GM13977 (cell line): ENCODE measurements around the gene SLC23A2.
"Not testable (repeated sequence)": the region's sequence is repeated elsewhere in the genome, so short reads cannot be mapped to it uniquely, and the experiment has no call there.

Source experiments
- DNase-seq: peaks from one replicate; pipeline ENCODE4 v3.0.0; 2012; ENCODE audit warnings: low spot score
- in situ Hi-C: fragments of 300-500 bp; cut with MboI; formaldehyde crosslinking; loops from one replicate; pipeline ENCODE4 v1.12.0; 2022; ENCODE audit warnings: low sequenced_read_pairs, low pct_unique_long_range_greater_than_20kb, mixed read lengths, inconsistent platforms; ENCODE audit not compliant: unreplicated experiment
- TF ChIP-seq, protein P1 (sequence below): IDR thresholded peaks from 2 replicates; pipeline ENCODE4 v1.5.1; 2012; ENCODE audit warnings: mild to moderate bottlenecking, control low read depth; ENCODE audit not compliant: insufficient read depth; ENCODE audit errors: extremely low read depth, missing control alignments

Gene SLC23A2

DNA sequence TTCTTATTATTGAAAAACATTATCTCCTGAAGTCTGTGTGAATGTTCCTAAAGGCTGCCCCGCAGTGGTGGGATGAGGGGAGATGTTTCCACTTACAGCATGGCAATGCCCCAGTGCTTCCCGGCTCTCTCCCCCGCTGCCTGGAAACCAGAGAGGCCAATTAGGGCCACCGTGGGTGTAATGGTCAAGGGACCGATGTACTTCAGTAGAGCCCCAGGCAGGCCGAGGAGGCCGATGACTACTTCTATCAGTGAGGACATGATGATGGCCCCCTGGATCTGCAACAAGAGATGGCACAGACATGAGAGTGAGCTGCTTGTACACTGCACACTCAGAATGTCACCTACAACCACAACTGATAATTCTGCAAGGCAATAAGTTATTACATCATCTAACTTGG, 117.8 kb downstream of the SLC23A2 start:
- in situ Hi-C loops = no loop called here
- TF ChIP-seq, protein P1, sequence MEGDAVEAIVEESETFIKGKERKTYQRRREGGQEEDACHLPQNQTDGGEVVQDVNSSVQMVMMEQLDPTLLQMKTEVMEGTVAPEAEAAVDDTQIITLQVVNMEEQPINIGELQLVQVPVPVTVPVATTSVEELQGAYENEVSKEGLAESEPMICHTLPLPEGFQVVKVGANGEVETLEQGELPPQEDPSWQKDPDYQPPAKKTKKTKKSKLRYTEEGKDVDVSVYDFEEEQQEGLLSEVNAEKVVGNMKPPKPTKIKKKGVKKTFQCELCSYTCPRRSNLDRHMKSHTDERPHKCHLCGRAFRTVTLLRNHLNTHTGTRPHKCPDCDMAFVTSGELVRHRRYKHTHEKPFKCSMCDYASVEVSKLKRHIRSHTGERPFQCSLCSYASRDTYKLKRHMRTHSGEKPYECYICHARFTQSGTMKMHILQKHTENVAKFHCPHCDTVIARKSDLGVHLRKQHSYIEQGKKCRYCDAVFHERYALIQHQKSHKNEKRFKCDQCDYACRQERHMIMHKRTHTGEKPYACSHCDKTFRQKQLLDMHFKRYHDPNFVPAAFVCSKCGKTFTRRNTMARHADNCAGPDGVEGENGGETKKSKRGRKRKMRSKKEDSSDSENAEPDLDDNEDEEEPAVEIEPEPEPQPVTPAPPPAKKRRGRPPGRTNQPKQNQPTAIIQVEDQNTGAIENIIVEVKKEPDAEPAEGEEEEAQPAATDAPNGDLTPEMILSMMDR = no peak
- DNase-seq = no peak

DNA sequence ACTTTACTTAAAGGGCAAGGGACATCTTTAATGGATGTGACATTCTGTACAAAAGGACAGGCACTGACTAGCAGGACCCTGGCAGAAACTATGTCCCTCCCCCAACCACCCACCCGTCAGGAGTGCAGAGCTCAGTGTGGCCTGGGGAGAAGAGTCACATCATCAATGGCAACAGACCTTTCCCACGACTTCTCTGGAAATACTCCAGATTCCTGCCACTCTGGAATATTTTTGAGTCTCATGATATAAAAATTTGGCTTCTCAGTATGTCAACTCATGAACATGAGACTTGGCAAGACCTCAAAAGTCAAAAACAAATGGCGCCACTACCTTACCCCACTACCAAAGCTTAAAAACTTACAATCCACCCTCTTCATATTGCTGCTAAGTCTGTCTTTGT, 118.3 kb downstream of the SLC23A2 start:
- in situ Hi-C loops = no loop called here
- DNase-seq = no peak
- TF ChIP-seq, protein P1 = no peak

DNA sequence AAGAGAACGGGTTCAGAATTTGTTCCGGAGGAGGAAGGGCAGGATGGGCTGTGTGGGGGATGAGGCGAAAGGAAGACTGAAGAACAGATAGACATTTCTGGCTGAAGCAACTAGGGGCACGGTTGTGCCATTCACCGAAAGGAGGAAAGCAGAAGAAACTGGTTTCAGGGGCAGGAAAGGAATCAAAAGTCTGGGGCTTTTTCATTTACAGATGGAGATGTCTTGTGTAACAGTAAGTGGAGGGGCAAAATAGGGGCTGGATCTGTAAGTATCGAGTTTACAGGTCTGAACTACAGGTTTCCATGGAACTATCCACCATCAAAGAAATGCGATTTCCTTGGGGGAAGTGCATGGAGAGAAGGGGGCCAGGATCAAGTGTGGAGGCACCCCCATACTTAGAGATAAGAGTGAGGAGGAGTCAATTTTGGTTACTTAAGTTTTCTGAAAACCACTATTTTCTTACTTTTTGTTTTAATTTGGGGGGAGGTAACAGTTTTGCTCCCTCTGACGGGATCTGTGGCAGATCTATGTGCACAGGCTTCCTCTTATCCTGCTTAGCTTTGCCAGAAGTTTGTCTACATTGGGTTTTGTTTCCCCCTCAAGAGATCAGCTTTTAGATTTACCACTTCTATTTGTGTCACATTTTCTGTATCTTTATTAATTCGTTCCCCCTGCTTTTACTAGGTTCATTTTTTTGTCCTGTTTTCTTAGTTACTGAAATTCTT, 120.1 kb downstream of the SLC23A2 start:
- no peak for DNase-seq
- TF ChIP-seq, protein P1 = no peak
- in situ Hi-C loops = no loop called here

DNA sequence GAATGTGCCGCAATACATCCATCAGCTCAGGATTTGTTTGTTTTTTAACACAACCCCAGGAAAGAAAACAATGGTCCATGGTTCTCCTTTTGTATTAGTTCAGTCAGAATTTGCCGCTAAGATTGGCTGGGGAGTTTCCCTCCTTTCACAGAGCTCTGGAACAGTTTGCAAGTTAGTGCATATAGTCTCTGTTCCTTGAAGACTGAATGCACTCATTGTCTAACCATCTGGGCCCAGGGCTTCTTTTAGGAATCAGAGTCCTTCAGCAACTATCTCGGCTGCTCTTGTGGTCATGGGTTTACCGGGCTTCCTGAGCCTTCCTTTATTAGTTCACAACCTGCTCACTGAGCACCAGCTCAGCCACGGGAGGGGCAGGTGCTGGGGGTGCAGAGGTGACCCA, 121.3 kb downstream of the SLC23A2 start:
- in situ Hi-C loops = no loop called here
- DNase-seq = no peak
- TF ChIP-seq, protein P1 = no peak

DNA sequence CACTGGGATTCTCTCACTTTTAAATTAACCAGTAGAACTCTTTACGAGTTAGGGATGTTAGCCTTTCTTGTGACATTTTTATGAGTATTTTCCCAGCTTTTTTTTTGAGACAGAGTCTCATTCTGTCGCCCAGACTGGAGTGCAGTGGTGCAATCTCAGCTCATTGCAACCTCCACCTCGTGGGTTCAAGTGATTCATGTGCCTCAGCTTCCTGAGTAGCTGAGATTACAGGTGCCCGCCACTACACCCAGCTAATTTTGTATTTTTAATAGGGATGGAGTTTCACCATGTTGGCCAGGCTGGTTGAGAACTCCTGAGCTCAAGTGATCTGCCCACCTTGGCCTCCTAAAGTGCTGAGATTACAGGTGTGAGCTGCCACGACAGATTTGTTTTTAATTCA, 123.2 kb downstream of the SLC23A2 start:
- DNase-seq, in situ Hi-C loops: not testable (repeated sequence)

DNA sequence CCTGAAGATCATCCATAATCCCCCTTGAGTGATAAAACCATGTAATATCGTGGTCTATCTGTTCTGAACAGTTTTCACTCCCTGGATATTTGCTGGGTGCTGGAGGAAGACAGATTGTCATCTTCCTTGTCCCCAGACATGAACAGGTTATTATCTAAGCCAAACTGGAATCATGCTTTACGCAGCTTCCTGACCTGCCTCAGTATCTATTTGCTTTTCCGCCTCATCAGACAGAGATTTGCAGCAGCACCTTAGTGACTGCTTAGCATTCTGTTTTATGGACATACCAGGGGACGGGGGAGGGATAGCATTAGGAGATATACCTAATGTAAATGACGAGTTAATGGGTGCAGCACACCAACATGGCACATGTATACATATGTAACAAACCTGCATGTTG, 124.6 kb downstream of the SLC23A2 start:
- TF ChIP-seq, protein P1 = no peak
- DNase-seq = no peak
- in situ Hi-C loops = no loop called here

DNA sequence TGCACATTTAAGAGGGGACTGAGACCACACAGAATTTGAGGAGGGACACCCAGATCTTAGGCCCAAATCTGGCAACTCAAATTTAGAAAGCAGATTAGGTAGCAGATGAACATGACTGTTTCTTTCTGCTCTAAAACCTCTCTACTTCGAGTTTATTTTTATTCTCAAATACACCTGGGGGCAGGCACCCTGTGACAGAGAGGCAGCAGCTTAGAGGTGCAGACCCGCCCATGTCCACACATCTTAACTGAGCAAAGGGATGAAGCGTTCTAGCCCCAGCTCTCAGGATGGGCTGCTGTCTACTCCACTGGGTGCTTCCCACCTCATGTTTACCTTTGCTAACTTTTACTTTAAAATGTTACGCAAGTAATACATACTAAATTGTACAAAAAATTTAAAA, 125.0 kb downstream of the SLC23A2 start:
- TF ChIP-seq, protein P1 = no peak
- no peak for DNase-seq
- in situ Hi-C loops = no loop called here
